IPS-NIHi7 (cell line): ENCODE results near the gene CEP85L.
"Not testable (repeated sequence)": the region's sequence is repeated elsewhere in the genome, so short reads cannot be mapped to it uniquely, and the experiment has no call there.

Experiments
- DNase-seq: peaks from one replicate; pipeline ENCODE4 v3.0.0; 2012; ENCODE audit warnings: mixed read lengths; ENCODE audit errors: extremely low spot score

Gene CEP85L

GRCh38 chr6:118500130-118501015 lies 151.0 kb downstream of the CEP85L start:
- DNase-seq = no peak

GRCh38 chr6:118495485-118496280 lies 155.7 kb downstream of the CEP85L start:
- DNase-seq = no peak

DNA sequence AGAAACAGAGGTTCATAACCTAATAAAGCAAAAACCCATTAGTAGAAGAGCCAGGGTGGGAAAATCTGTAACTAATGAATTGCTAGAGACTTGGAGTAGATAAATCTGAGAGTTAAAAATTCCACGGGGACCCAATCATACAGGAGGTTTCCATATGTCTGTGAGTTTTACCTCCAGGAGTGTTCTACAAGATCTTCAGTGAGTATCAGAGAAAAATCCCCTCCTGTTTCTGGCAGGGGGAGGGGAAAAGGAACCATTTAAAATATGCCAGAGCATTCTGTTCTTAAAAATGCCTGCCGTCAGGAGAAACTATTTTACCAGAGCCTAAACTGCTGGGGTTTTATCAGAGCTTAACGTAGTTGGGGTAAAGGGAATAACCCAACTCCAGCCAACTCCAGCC lies 157.3 kb downstream of the CEP85L start:
- no peak for DNase-seq

GRCh38 chr6:118489990-118490389 lies 161.4 kb downstream of the CEP85L start:
- DNase-seq = no peak

DNA sequence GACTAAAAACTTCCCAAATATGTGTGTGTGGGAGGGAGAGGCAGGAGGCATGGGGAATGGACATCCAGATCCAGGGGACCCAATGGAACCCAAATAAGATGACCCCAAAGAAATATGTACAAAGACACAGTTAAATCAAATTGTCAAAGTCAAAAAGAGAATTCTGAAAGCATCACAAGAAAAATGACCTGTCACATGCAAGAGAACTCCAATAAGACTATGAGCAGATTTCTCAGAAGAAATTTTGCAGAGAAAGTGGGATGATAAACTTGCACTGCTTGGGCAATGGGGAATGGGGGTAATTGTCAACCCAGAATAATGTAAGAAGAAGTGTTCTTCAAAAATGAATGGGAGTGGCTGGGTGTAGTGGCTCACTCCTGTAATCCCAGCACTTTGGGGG lies 162.8 kb downstream of the CEP85L start:
- DNase-seq = no peak

GRCh38 chr6:118485601-118486550 lies 165.5 kb downstream of the CEP85L start:
- no peak for DNase-seq

DNA sequence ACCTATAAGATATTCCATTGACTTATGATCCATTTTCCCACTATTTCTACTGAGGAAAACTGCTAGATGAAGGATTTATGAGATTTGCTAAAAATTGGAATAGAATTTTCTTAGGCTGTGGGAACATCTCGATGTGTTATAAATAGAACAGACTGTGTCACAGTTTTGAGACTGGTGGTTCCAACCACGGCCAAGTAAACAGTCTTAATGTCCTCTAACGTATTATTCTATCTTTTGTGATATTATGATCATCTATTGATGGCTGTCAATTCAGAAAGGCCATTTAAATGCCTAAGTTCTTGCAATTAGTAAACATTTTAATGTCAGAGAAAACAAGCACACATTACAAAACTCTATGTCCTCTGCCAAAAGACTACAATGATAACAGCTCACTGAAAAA lies 174.8 kb downstream of the CEP85L start:
- DNase-seq = no peak

GRCh38 chr6:118473266-118473665 lies 178.1 kb downstream of the CEP85L start:
- no peak for DNase-seq

GRCh38 chr6:118469468-118469867 lies 181.9 kb downstream of the CEP85L start:
- DNase-seq = no peak

GRCh38 chr6:118468682-118469465 lies 182.5 kb downstream of the CEP85L start:
- DNase-seq = no peak

DNA sequence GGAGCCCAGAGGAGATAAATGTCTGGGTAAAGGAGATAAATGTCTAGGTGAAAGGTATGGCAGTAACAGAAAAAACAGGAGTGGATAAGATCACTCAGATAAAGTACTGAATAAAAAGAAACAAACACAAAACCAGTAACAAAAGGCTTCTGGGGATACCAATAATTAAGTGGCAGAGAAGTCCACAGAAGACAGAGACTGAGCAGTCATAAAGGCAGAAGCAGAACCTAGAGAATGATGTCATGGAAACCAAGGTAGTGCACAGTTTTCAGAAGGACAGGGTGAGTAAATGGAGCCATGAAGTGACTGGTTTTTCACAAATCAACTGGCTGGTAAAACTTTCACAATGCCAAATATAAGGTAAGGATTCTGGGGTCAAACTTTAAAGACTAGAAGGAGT lies 184.2 kb downstream of the CEP85L start:
- DNase-seq = no peak

- DNase-seq = no peak
Observed at GRCh38 chr6:118464620-118465019, 186.8 kb downstream of the CEP85L start.

GRCh38 chr6:118460958-118461470 lies 190.4 kb downstream of the CEP85L start:
- DNase-seq = no peak

DNA sequence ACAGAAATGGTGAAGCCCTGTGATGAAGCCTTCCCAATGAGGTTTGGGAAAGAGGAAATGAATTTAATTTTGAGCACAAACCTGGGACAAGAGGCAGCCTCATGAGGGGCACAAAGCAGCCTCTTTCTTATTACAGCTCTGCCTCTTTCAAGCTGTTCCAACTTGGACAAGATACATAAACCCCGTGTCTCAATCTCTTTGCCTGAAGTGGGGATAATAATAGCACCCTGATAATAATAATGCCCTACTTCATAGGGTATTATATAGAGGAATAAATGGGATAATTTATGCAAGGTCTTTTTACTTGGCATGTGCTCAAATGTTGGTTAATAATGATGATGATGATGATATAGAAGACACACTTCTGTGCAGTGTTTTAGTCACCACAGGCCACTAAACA lies 194.4 kb downstream of the CEP85L start:
- no peak for DNase-seq

DNA sequence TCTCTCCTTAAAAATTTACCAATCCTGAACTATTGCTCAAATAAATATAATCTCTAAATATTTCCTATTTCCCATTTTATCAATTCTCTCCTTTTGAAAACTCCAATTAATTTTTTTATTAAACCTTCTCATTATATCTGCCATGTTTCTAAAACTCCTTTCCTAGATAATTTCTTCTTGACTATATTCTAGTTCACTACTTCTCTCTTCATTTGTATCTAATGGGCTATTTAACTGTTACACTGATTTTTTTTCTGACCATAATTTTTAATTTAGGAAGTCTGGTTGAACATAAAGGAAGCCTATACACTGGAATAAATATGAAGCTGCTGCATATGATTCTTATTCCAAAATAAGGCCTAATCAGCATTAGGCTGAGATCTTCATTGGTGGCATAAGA lies 199.6 kb downstream of the CEP85L start:
- DNase-seq = no peak

DNA sequence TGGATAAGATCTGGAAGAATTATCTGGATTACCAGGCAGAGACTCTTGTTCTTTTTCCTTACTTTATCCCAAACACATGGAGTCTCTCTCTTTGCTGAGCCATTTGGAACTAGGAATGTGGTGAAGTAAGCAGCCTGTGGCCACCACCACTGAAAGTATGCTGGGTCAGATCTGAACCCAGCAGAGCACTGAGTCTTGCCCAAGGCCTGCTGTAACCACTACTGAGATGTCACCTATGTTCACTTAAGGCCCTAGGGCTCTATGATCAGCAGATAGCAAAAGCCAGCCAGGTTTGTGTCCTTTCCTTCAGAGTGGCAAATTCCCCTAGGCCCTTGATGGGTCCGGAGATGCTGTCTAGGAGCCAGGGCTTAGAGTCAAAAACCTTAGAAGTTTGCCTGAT lies 206.6 kb downstream of the CEP85L start:
- DNase-seq = no peak

DNA sequence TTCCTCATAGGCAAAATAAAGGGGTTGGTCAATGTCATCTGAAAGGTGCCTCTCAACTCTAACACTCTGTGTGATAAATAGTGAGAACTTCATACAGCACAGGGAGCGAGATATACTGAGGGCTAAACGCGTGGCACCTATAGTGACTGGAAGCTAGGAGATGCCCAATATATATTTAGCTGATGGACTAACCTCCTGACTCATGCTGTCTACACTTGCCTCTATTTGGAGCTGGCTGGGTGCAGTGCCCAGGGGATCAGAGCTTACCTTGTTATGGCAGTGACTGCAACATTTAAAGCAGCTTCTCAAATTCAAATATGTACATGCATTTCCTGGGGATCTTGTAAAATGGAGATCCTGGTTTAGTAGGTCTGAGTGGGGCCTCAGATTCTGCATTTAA lies 214.9 kb downstream of the CEP85L start:
- DNase-seq = no peak

GRCh38 chr6:118434147-118434546 lies 217.2 kb downstream of the CEP85L start:
- not testable (repeated sequence) for DNase-seq

GRCh38 chr6:118421312-118421711 lies 230.1 kb downstream of the CEP85L start:
- DNase-seq = peak; percentile 7

DNA sequence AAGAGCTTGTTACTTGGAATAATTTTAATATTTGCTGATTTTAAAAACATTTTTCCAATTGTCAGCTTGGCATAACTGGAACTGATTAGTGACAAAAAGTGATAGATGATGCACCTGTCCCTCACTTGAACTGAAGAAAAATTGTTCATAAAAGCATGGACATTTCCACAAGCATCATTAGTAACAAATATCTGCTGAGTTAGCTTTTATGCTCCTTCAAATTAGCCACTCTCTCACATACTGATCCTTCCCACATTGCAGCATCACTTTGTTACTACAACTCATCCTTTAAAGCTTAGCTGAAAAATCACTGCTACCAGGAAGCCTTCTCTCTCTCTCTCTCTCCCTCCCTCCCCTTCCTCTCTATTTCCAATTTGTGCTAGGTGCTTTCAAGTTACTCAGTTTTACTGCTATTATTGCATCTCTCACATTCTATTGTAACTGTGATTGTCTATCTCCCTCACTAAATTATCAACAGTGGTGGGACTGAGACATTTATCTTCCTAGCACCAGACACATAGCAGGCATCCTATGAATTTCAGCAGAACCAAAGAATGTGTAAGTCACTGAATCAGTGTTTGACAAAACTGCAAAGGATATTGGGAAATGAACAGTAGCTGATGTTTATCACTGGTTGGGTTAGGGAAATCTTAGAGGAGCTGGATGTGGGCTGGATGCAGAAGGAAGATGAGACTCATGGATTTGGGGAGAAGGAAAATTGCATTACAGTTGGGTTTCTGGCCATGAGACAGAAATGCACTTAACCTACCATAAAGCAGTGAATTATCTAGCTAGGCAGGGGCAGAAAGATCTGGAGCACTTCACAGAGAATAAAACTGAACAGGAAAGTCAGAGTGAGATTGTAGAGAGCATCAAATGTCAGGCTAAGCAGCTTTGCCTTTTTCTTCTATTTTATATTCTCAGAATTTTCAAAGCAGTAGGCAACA lies 231.7 kb downstream of the CEP85L start:
- DNase-seq = peak; percentile 3
